ENCODE data around the gene PTBP1.
"Not testable (repeated sequence)": the region's sequence is repeated elsewhere in the genome, so short reads cannot be mapped to it uniquely, and the experiment has no call there.

The PTBP1 gene

DNA sequence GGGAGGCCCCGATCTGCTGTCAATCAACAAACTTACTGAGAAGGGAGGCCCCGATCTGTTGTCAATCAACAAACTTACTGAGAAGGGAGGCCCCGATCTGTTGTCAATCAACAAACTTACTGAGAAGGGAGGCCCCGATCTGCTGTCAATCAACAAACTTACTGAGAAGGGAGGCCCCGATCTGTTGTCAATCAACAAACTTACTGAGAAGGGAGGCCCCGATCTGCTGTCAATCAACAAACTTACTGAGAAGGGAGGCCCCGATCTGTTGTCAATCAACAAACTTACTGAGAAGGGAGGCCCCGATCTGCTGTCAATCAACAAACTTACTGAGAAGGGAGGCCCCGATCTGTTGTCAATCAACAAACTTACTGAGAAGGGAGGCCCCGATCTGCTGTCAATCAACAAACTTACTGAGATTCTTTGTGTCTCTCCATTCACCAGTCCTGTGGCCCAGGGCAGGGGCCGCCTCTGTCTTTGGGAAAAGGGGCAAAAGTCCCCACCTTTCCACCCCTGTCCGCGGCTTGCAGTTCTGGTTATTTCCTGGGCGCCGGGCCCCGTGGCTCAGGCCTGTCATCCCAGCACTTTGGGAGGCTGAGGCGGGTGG, 56.5 kb downstream of the PTBP1 start:
- not testable (repeated sequence) for DNase-seq (ENCODE audit: low read depth, low spot score)

DNA sequence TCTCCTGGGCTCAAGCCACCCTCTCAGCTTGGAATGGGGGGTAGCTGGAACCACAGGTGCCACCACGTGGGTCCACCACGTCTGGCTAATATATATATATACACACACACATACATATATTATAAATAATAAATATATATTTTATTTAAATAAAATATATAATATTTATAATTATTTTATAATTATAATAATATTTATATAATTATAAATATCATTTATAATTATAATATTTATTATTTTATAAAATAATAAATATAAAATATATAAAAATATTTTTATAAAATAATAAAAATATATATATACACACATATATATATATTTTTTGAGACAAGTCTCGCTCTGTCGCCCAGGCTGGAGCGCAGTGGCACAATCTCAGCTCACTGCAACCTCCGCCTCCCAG, 57.3 kb downstream of the PTBP1 start:
- no peak for DNase-seq (ENCODE audit: low read depth, low spot score)

DNA sequence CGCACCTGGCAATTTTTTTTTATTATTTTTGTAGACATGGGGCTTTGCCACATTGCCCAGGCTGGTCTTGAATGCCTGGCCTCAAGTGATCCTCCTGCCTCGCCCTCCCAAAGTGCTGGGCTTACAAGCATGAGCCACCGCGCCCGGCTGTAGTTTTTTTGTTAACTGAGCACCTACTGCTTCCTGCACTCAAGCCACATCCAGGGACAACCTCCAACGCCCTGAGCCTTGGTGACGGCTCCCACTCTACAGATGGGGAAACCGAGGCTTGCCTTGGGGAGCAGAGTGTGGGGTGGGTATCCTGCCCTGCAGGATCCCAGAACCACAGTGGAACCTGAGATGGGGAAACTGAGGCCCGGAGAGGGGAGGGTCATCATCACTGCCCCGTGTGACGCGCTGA, 57.9 kb downstream of the PTBP1 start:
- no peak for DNase-seq (ENCODE audit: low read depth, low spot score)

DNA sequence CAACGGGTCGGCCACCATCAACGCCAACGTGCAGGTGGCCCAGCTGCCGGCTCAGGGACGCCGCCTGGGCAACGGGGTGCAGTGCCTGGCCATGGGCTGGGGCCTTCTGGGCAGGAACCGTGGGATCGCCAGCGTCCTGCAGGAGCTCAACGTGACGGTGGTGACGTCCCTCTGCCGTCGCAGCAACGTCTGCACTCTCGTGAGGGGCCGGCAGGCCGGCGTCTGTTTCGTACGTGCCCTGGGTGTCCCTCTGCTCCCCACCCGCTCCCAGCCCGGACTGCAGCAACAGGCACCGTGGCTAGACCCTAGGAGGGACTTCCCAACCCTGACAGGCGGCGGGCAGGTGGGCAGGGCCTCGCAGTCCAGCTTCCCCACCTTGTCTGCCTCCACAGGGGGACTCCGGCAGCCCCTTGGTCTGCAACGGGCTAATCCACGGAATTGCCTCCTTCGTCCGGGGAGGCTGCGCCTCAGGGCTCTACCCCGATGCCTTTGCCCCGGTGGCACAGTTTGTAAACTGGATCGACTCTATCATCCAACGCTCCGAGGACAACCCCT, 58.4 kb downstream of the PTBP1 start:
- no peak for DNase-seq (ENCODE audit: low read depth, low spot score)

DNA sequence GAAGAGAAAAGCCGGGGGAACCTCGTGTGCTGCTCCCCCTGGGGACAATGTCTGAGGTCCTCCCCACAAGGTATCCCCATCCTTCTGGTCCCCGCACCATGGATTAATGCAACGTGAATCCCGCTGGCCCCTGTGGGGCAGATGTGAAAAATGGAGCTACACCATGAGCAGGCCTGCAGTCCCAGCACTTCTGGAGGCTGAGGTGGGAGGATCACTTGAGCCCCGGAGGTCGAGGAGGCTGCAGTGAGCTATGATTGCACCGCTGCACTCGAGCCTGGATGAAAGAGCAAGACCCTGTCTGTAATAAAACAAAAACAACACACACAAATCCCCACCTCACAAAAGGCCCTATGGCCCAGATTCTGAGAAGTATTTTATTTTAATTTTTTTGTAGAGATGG, 61.0 kb downstream of the PTBP1 start:
- no peak for DNase-seq (ENCODE audit: low read depth, low spot score)

DNA sequence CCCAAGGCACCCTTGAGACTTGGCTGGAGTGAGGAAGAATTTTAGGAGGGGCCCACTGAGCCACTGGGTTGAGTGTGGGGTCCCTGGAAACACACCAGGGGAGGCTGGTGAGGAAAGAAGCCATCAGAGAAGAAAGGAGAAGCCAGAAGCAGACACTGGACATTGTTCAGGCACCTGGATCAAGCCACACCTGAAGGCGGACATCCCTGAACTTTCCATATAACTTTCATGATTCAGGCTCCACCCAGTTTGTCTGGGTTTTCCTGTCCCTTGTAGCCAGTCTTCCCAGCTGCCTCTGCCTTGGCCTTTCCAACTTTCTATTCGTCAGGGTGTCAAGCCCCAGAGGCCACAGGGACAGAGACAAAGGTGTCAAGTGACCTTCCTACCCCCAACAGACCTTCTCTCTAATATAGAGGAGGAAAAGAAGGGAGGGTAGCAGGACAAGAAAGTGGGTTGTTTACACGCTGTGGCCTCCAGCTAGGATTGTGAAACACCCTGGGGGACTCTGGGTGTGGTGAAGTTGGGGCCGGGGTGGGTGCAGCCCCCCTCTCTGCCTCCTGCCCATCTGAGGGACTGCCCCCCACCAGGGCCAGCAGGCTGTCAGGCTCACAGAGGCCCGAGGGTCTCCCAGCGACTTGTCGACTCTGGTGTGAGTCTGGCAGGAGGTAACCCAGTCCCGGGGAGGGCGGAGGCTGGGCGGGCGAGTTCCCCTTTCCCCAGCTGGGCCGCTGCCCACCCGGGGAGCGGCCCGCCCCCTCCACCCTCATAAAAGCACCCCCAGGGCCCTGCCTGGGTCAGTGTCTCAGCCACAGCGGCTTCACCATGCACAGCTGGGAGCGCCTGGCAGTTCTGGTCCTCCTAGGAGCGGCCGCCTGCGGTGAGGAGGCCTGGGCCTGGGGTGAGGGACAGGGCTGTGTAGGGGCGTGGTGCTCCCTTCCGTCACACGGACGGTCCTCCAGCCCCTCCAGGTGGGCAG, 61.9 kb downstream of the PTBP1 start, which contains the start of gene CFD:
TSS of gene CFD (plus strand) at position 797 of the 976 bp plus-strand sequence. CDS start at position 823, 26 bp downstream.
- no peak for DNase-seq (ENCODE audit: low read depth, low spot score)

DNA sequence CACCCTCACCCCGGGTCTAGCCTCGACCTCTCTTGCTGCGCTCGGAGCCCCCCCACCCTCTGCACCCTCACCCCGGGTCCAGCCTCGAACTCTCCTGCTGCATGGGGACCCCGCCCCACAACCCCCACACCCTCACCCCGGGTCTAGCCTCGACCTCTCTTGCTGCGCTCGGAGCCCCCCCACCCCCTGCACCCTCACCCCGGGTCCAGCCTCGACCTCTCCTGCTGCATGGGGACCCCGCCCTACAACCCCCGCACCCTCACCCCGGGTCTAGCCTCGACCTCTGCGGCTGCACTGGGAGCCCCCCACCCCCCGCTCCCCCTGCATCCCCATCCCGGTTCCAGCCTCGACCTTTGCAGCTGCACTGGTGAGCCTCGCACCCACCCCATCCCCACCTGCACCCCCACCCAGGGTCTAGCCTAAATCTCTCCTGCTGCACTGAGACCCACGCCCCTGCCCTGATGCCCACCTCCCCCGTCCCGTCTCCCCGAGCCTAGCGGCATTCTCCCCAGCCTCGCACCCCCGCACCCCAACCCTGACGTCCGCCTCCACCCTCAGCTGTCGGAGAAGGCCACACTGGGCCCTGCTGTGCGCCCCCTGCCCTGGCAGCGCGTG, 64.0 kb downstream of the PTBP1 start:
- DNase-seq (ENCODE audit: low read depth, low spot score) = no peak

All from activated CD4-positive, CD25-positive, alpha-beta regulatory T cell treated with anti-CD3 and anti-CD28 coated beads, Interleukin-2, amount 50 U/mL, for 16 hours (primary cell).